Measurements from ENCODE around the gene DENND5B.

DENND5B gene

DNA sequence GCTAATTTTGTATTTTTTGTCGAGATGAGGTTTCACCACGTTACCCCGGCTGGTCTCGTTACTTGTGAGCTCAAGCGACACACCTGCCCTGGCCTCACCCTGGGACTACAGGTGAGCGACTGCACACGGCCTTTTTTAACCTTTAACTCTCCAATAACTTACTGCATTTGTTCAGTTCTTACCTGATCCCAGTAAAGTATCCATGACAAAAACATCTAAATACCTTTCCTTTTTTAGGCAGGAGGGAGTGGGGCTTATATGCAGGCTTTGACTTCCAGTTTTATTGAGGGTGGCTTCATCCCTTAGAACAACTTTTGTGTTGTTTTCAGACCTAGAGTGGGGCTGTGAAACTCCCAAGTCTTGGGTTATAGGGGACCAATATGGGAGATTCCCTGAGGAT, 68.3 kb downstream of the DENND5B start:
- Histone ChIP-seq H3K4me1 (ENCODE audit: control insufficient read depth, insufficient read depth, low read length) (peaks cover 31% of the 10 kb centered on the region), H3K36me3 (ENCODE audit: control insufficient read depth in 2 of 2, insufficient read depth in 1 of 2, low read length in 2 of 2) (no peaks in the 10 kb centered on the region), H3K27ac (ENCODE audit: extremely low read depth, low read depth, low read length) (no peak overlapping the region), H3K9me3 (ENCODE audit: control insufficient read depth, insufficient read depth, low read depth, low read length) (no peaks in the 10 kb centered on the region), H3K4me3 (ENCODE audit: low read depth, low read length) (no peak overlapping the region)
- ChIA-PET CTCF (interaction anchor here (0.6 to 1.2 kb wide), 2 partner anchors 31 to 70 kb away, joined by 3 read pairs; no protein-coding TSS in a partner anchor), POLR2A (no interaction called here)
- TF ChIP-seq IKZF3 (tag by site-specific recombination; IDR thresholded peaks at IDR 0.05), result 0 out of 2 replicates have a peak, but pooled peaks have one; percentile 16
- TF ChIP-seq ZNF626 (tag by site-specific recombination; IDR thresholded peaks at IDR 0.05), result no peak
- TF ChIP-seq ZNF654 (tag by site-specific recombination; IDR thresholded peaks at IDR 0.05; ENCODE audit: low read depth), result no peak

- Histone ChIP-seq H3K4me3 (ENCODE audit: low read depth, low read length) (no peak overlapping the region), H3K36me3 (ENCODE audit: control insufficient read depth in 2 of 2, insufficient read depth in 1 of 2, low read length in 2 of 2) (no peaks in the 10 kb centered on the region), H3K4me1 (ENCODE audit: control insufficient read depth, insufficient read depth, low read length) (peaks cover 36% of the 10 kb centered on the region), H3K9me3 (ENCODE audit: control insufficient read depth, insufficient read depth, low read depth, low read length) (no peaks in the 10 kb centered on the region), H3K27ac (ENCODE audit: extremely low read depth, low read depth, low read length) (no peak overlapping the region)
- ChIA-PET CTCF (interaction anchor here (0.6 to 1.2 kb wide), 2 partner anchors 30 to 69 kb away, joined by 3 read pairs; no protein-coding TSS in a partner anchor), POLR2A (no interaction called here)
- no peak for TF ChIP-seq REST (tag by site-specific recombination; IDR thresholded peaks at IDR 0.05)
- TF ChIP-seq IKZF3 (tag by site-specific recombination; IDR thresholded peaks at IDR 0.05), result peak; percentile 62; the same call in 1 of the 2 replicates
- peak; percentile 92 for TF ChIP-seq WT1 (tag by site-specific recombination; IDR thresholded peaks at IDR 0.05)
- TF ChIP-seq SP3 (tag by site-specific recombination; IDR thresholded peaks at IDR 0.05), result no peak
- TF ChIP-seq FEZF1 (tag by site-specific recombination; IDR thresholded peaks at IDR 0.05), result peak; percentile 86
- 0 out of 2 replicates have a peak, but pooled peaks have one; percentile 14 for TF ChIP-seq ZXDB (tag by site-specific recombination; IDR thresholded peaks at IDR 0.05)
- TF ChIP-seq, protein P1, sequence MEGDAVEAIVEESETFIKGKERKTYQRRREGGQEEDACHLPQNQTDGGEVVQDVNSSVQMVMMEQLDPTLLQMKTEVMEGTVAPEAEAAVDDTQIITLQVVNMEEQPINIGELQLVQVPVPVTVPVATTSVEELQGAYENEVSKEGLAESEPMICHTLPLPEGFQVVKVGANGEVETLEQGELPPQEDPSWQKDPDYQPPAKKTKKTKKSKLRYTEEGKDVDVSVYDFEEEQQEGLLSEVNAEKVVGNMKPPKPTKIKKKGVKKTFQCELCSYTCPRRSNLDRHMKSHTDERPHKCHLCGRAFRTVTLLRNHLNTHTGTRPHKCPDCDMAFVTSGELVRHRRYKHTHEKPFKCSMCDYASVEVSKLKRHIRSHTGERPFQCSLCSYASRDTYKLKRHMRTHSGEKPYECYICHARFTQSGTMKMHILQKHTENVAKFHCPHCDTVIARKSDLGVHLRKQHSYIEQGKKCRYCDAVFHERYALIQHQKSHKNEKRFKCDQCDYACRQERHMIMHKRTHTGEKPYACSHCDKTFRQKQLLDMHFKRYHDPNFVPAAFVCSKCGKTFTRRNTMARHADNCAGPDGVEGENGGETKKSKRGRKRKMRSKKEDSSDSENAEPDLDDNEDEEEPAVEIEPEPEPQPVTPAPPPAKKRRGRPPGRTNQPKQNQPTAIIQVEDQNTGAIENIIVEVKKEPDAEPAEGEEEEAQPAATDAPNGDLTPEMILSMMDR (tag by site-specific recombination; IDR thresholded peaks at IDR 0.05), result peak; percentile 32; the same call in 1 of the 2 replicates
- TF ChIP-seq, protein P2, sequence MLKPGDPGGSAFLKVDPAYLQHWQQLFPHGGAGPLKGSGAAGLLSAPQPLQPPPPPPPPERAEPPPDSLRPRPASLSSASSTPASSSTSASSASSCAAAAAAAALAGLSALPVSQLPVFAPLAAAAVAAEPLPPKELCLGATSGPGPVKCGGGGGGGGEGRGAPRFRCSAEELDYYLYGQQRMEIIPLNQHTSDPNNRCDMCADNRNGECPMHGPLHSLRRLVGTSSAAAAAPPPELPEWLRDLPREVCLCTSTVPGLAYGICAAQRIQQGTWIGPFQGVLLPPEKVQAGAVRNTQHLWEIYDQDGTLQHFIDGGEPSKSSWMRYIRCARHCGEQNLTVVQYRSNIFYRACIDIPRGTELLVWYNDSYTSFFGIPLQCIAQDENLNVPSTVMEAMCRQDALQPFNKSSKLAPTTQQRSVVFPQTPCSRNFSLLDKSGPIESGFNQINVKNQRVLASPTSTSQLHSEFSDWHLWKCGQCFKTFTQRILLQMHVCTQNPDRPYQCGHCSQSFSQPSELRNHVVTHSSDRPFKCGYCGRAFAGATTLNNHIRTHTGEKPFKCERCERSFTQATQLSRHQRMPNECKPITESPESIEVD (tag by site-specific recombination; IDR thresholded peaks at IDR 0.05), result peak; percentile 95
Measured at GRCh38 chr12:31521964-31522363, 69.0 kb downstream of the DENND5B start.

DNA sequence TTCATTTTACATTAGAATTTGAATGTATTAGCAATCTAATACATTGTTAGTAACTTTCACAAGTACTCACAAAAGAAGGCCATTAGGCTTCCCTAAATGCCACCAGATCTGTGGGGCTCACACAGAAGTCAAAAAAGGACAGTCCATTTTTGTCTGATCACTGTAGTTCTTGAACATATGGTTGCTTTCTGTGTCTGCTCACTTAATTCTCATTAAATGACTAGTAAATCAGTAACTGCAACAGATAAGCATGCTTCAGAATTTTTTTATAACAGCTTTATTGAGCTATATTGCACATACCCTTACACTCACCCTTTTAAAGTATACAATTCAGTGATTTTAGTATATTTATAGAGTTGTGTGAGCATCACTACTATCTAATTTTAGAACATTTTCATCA, 71.4 kb downstream of the DENND5B start:
- TF ChIP-seq KLF9 (tag by site-specific recombination; IDR thresholded peaks at IDR 0.05; ENCODE audit: low read depth) (no peak), FEZF1 (tag by site-specific recombination; IDR thresholded peaks at IDR 0.05) (peak; percentile 59; the same call in 1 of the 2 replicates), YY2 (tag by site-specific recombination; IDR thresholded peaks at IDR 0.05) (no peak), PRDM4 (tag by site-specific recombination; IDR thresholded peaks at IDR 0.05) (no peak), ZNF677 (tag by site-specific recombination; IDR thresholded peaks at IDR 0.05) (no peak), ZNF600 (tag by site-specific recombination; IDR thresholded peaks at IDR 0.05) (no peak)
- TF ChIP-seq, protein P3, sequence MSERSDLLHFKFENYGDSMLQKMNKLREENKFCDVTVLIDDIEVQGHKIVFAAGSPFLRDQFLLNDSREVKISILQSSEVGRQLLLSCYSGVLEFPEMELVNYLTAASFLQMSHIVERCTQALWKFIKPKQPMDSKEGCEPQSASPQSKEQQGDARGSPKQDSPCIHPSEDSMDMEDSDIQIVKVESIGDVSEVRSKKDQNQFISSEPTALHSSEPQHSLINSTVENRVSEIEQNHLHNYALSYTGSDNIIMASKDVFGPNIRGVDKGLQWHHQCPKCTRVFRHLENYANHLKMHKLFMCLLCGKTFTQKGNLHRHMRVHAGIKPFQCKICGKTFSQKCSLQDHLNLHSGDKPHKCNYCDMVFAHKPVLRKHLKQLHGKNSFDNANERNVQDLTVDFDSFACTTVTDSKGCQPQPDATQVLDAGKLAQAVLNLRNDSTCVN (tag by site-specific recombination; optimal IDR thresholded peaks at IDR 0.05), result no peak
- Histone ChIP-seq H3K4me3 (ENCODE audit: low read depth, low read length) (no peak overlapping the region), H3K36me3 (ENCODE audit: control insufficient read depth in 2 of 2, insufficient read depth in 1 of 2, low read length in 2 of 2) (no peaks in the 10 kb centered on the region), H3K9me3 (ENCODE audit: control insufficient read depth, insufficient read depth, low read depth, low read length) (no peaks in the 10 kb centered on the region), H3K27ac (ENCODE audit: extremely low read depth, low read depth, low read length) (no peak overlapping the region), H3K4me1 (ENCODE audit: control insufficient read depth, insufficient read depth, low read length) (peaks cover 30% of the 10 kb centered on the region)
- ChIA-PET POLR2A (no interaction called here), CTCF (interaction anchor here (0.7 to 2.1 kb wide), 2 partner anchors 23 to 116 kb away, joined by 3 to 10 read pairs; no protein-coding TSS in a partner anchor)

All from HEK293 (cell line).